Esophagus squamous epithelium (tissue), 5 donors: ENCODE data around the gene MTHFR. TPM values are rescaled to one million over a fixed set of nuclear protein-coding genes. Genes with fewer than 3 reads are reported as not detected.
"Not testable (repeated sequence)": the region's sequence is repeated elsewhere in the genome, so short reads cannot be mapped to it uniquely, and the experiment has no call there.

Experiments used
- DNase-seq: peaks from one replicate; lab custom pipeline; 2025; lab: John Stamatoyannopoulos, UW
- H3K27ac ChIP-seq, 4 donors: fragments of 200-600 bp; sonication (generic); one replicate each; pipeline ENCODE4 v1.5.1; 2016 to 2019; ENCODE audit warnings: mild to moderate bottlenecking in 1 of 4
- H3K27me3 ChIP-seq, 4 donors: fragments of 200-600 bp; sonication (generic); 1 replicate in 3 of 4; 2 replicates in 1 of 4; pipeline versions ENCODE4 v1.5.1 to v1.6.0; 2017 to 2021; ENCODE audit warnings: antibody characterized with exemption in 1 of 4
- H3K36me3 ChIP-seq, 3 donors: fragments of 200-600 bp; sonication (generic); one replicate each; pipeline ENCODE4 v1.5.1; 2016 to 2019
- H3K4me1 ChIP-seq, 3 donors: fragments of 200-600 bp; sonication (generic); one replicate each; pipeline ENCODE4 v1.5.1; 2017 to 2019
- H3K4me3 ChIP-seq, 4 donors: fragments of 200-600 bp; sonication (generic); 1 replicate in 3 of 4; 2 replicates in 1 of 4; pipeline ENCODE4 v1.5.1; 2016 to 2019; ENCODE audit warnings: mild to moderate bottlenecking in 2 of 4, moderate library complexity in 1 of 4
- H3K9me3 ChIP-seq, 3 donors: fragments of 200-600 bp; sonication (generic); one replicate each; pipeline ENCODE4 v1.5.1; 2016 to 2019
- CTCF ChIP-seq, 6 experiments: fragments of 450-650 bp in 4 of 6; fragments of 200-600 bp in 2 of 6; sonication (generic) in 2 of 6; IDR thresholded peaks; one replicate each; pipeline ENCODE4 v1.5.1; 2016 to 2019; ENCODE audit warnings: antibody characterized with exemption in 6 of 6, mild to moderate bottlenecking in 4 of 6, moderate library complexity in 4 of 6
- POLR2A ChIP-seq, 4 donors: fragments of 450-650 bp; IDR thresholded peaks; one replicate each; pipeline ENCODE4 v1.6.1; 2017; ENCODE audit warnings: antibody characterized with exemption in 4 of 4, mild to moderate bottlenecking in 4 of 4, moderate library complexity in 3 of 4
- WGBS, 2 donors: methylation state at CpG; one replicate each; pipeline ENCODE4 v1.1.5; 2018; 5-methylcytosine and 5-hydroxymethylcytosine counted together
- intact Hi-C: fragments of 100-400 bp; cut with DNase I; formaldehyde crosslinking; loops from one replicate; pipeline ENCODE4 v1.15.0; 2022
- total RNA-seq, 4 donors: library from RNA; depleted of rRNA; stranded (reverse); fragments of >200 nt; gene quantifications; one replicate each; pipeline ENCODE4 v1.1.0, GENCODE V29; 2016
- donor health status: DM: yes; HTN: yes; CAD: no.

The MTHFR gene
- total RNA-seq, 4 donors from 2014 or later, result 15.6 to 30.1 (median 25.4) TPM

GRCh38 chr1:11804666-11805421 lies 920 bp downstream of the MTHFR start:
- Histone ChIP-seq H3K4me3 (peak overlapping the region; percentile 65 to 99 (median 90)), H3K9me3 (no peaks in the 10 kb centered on the region), H3K27me3 (no peaks in the 10 kb centered on the region), H3K4me1 (peaks cover 32 to 84% (median 42%) of the 10 kb centered on the region in 3 donors), H3K27ac (peak overlapping the region; percentile 95 to 100 (median 99)), H3K36me3 (peaks cover 7 to 39% (median 14%) of the 10 kb centered on the region in 3 donors)
- DNase-seq, result no peak
- TF ChIP-seq CTCF (IDR thresholded peaks at IDR 0.05) (no peak), POLR2A (IDR thresholded peaks at IDR 0.05) (no peak)
- intact Hi-C loops, result no loop called here
- WGBS, 2 donors, result 3% methylated on average over 11 to 12 of the region's 17 CpGs

- H3K27me3 ChIP-seq, DNase-seq, intact Hi-C loops, H3K9me3 ChIP-seq: not testable (repeated sequence)
- Histone ChIP-seq H3K4me1 (peaks cover 32 to 79% (median 42%) of the 10 kb centered on the region in 3 donors), H3K27ac (peak overlapping the region; percentile 95 to 100 (median 99)), H3K36me3 (peaks cover 9 to 39% (median 15%) of the 10 kb centered on the region in 3 donors), H3K4me3 (peak overlapping the region in 3 of 4 donors; percentile 65 to 99 (median 82))
- WGBS, 2 donors, result 60 to 67% methylated on average over 8 of the region's 9 CpGs
Observed at GRCh38 chr1:11803924-11804665, 1.7 kb downstream of the MTHFR start.

GRCh38 chr1:11802973-11803885 lies 2.5 kb downstream of the MTHFR start:
- peak overlapping the region; percentile 27 to 77 (median 56) for H3K4me3 ChIP-seq
- 18 to 29% methylated on average over 11 to 15 of the region's 28 CpGs for WGBS, 2 donors
- H3K36me3 ChIP-seq, result peaks cover 9 to 42% (median 15%) of the 10 kb centered on the region in 3 donors
- DNase-seq, result peak; percentile 49
- TF ChIP-seq POLR2A (IDR thresholded peaks at IDR 0.05), result peak in 2 of 4 donors; percentile 36 to 67
- TF ChIP-seq CTCF (IDR thresholded peaks at IDR 0.05), result peak in 1 of 6 experiments; percentile 3
- H3K4me1 ChIP-seq, result peaks cover 32 to 71% (median 42%) of the 10 kb centered on the region in 3 donors
- intact Hi-C loops, result no loop called here
- H3K27me3 ChIP-seq, result no peaks in the 10 kb centered on the region
- H3K9me3 ChIP-seq, result no peaks in the 10 kb centered on the region
- H3K27ac ChIP-seq, result peak overlapping the region; percentile 95 to 100 (median 99)

GRCh38 chr1:11802616-11802972 lies 3.2 kb downstream of the MTHFR start:
- Histone ChIP-seq H3K4me1 (peaks cover 32 to 71% (median 41%) of the 10 kb centered on the region in 3 donors), H3K27me3 (no peaks in the 10 kb centered on the region), H3K27ac (peak overlapping the region; percentile 95 to 100 (median 99)), H3K36me3 (peaks cover 9 to 44% (median 15%) of the 10 kb centered on the region in 3 donors), H3K4me3 (peak overlapping the region; percentile 27 to 77 (median 56)), H3K9me3 (no peaks in the 10 kb centered on the region)
- WGBS, 2 donors, result 28 to 36% methylated on average over 6 of the region's 6 CpGs
- intact Hi-C loops, result no loop called here
- no peak for DNase-seq
- no peak for TF ChIP-seq POLR2A (IDR thresholded peaks at IDR 0.05)
- no peak for TF ChIP-seq CTCF (IDR thresholded peaks at IDR 0.05)
